ENCODE results near the gene UAP1.

GRCh38 chr1:162554258-162554657 is 7.3 kb upstream of the UAP1 start:
- TF ChIP-seq CTCF (IDR thresholded peaks at IDR 0.05), result no peak
- TF ChIP-seq POLR2A (IDR thresholded peaks at IDR 0.05), result no peak

All from right lobe of liver (tissue), 4 donors.